ENCODE data around the gene SLC1A5. TPM values are rescaled to one million over a fixed set of nuclear protein-coding genes. Genes with fewer than 3 reads are reported as not detected.

SLC1A5 gene
- total RNA-seq, 1 donor from 2014 or later: 105 TPM

GRCh38 chr19:46742926-46743480 is 45.4 kb downstream of the SLC1A5 start:
- no peak for DNase-seq (ENCODE audit: low spot score)

DNA sequence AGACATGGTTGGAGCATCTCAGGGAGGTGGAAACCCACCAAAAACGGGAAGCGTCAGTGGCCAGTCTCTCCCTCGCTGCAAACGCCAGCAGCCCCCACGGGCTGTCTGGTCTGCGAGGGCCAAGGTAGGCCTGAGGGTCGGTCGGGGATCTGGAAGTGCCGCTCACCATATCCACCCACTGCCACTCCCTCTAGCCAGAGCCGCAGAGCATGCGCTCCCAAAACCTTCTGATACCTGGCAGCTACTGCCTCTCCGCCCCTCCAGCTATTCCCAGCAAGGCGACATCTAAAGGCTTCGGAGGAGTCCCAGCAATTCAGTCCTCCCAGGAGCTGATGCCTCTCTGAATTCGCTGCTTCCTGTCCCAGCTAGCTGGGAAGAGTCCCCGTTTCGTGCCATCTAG is 46.9 kb downstream of the SLC1A5 start:
- no peak for DNase-seq (ENCODE audit: low spot score)

GRCh38 chr19:46739290-46739771 is 49.1 kb downstream of the SLC1A5 start:
- no peak for DNase-seq (ENCODE audit: low spot score)

DNA sequence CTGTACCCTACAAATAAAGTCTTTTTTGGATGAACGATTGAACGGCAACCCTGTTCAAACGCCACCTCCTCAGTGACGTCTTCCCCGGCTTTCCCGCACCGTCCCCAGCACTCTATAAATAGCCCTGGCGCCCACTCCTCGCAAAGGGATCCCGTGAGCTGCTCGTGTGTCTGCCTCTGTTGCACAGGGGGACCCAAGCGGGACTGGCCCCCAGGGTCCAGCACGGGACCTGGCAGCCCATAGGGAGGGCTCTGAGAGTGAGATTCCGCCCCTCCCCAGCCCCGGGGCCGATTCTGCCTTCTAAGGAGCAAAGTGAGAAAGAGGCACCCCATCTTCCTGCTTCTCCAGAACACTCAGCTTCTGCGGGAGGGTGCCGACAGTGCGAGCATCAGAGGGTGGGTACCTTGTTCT is 50.6 kb downstream of the SLC1A5 start:
- DNase-seq (ENCODE audit: low spot score): no peak

DNA sequence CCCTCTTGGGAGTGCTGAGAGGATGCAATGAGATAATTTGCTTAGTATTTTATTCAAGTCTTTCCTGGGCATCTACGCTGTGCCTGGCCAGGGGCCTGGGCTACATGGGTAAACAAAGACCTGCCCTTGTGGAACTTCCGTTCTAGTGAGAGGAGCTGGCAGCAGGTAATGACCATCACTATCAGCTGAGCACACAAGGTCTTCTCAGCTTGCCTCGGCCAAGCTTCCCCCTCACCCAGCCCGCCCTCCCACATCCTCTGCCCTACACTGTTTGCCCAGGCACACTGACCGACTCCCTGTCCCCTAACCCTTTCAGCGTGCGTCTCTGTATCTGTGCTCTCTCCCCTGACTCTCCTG is 51.1 kb downstream of the SLC1A5 start:
- no peak for DNase-seq (ENCODE audit: low spot score)

- no peak for DNase-seq (ENCODE audit: low spot score)
These were observed 51.7 kb downstream of the SLC1A5 start for GRCh38 chr19:46736531-46737297.

DNA sequence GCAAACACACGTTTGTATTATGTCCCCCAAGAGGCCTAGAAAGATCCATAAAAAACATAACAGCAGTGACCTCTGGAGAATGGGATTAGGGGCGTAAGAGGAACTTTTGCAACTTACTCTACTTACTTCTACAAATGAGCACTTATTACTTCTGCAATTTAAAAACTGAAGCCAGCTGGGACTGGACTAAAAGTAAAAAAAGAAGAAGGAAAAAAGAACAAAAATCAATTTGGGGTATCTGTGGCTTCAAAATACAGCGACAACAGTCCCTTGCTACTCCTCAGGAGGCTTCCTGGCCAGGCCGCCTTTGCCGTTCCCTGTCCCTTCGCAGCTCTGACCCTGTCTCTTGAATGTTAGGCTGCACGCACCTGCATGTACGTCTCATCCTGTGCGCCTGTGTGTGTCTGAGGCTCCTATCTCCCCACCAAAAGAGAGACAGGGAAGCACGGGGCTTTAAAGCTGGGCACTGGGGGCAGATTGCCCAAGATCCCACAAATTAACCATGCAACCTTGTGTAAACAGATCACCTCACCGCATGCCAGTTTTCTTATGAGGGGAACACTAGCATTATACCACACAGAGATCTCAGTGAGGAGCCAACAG is 54.6 kb downstream of the SLC1A5 start:
- no peak for DNase-seq (ENCODE audit: low spot score)

- no peak for DNase-seq (ENCODE audit: low spot score)
These were observed 55.3 kb downstream of the SLC1A5 start for GRCh38 chr19:46732966-46733689.

DNA sequence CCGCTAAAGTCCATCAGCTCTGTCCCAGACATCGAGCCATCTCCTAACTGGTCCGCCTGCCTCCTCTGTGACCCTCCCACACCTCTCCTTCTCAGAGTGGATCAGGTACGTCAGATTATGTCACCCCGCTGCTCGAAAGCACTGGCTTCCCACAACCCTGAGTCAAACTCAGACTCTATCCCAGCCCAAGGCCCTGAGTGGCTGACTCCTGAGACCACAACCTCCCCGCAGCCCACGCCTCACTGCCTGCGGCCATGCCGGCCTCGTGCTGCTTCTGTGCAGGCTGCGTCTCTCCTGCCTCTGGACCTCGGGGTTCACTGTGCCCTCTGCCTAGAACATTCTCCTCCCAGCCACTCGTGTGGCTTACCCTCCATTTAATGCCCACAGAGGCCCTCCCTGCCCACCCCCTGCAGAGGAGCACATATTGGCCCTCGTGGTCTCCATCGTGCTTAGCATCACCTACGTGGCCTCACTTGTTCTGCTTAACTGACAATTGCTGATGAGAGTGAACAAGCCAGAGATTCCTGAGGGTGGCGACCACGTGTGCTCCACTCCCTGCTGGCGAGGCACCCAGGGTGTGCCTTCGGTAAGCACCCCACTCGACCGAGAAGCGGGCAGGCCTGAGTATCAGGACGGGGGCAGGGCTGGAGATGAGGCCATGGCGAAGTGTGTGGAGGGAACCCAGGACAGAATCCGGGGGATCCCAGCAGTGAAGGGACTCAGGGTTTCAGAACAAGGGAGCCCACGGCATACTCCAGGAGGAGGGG is 56.0 kb downstream of the SLC1A5 start:
- DNase-seq (ENCODE audit: low spot score): no peak

DNA sequence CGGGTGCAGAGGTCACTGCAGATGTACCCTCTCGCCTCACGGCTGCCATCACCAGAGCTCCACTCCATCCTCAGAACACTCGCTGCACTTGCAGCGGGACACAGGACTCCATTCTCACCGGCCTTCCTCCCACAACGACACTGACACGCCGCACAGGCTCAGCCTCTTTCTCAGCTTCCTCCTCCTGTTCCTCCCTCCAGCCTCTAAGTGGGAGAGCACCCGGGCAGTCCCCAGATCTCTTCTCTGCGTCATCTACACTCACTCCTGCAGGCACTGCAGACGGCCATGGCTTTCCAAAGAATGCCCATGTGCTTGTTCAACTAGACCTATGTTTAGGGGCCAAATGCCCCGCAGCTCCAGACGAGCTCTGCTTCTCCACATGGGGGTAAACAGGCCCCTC is 56.8 kb downstream of the SLC1A5 start:
- no peak for DNase-seq (ENCODE audit: low spot score)

GRCh38 chr19:46731007-46731501 is 57.3 kb downstream of the SLC1A5 start:
- no peak for DNase-seq (ENCODE audit: low spot score)

DNA sequence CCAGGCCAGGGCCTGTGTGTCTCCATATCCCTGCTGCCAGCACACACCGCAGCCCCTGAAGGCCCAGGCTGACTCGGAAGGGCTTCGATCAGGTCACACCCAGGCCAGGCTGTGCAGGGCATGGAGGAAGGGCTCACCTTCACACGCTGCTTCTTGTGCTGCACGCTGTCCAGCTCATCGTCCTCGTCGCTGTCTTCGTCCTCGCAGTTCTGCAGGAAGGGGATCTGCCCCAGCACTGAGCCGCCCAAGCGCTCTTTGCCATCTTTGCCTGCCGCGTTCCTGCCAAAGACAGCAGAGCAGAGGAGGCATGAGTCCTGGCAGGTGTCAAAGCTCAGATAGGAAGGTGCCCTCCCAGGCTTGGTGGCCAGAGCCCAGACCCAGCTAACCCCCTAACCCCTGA is 57.8 kb downstream of the SLC1A5 start:
- no peak for DNase-seq (ENCODE audit: low spot score)

DNA sequence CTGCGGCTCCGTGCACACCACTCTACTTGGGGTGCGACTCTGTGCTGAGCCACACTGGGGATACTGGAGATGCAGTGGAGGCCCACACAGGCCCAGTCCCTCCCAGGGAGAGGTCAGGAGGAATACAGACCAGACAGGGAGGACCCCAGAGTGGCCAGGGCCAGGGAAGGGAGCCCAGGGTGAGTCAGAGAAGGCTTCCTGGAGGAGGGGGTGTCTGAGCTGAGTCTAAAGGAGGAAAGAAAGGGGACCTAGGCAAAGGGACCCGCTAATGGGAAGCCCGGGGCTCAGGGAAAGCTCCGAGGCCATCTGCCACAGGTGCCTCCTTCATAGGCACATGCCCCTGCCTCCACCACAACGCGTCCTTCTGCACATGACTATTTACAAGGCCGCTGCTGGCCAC is 58.2 kb downstream of the SLC1A5 start:
- DNase-seq (ENCODE audit: low spot score): no peak

- no peak for DNase-seq (ENCODE audit: low spot score)
These were observed 58.7 kb downstream of the SLC1A5 start for GRCh38 chr19:46729696-46730095.

DNA sequence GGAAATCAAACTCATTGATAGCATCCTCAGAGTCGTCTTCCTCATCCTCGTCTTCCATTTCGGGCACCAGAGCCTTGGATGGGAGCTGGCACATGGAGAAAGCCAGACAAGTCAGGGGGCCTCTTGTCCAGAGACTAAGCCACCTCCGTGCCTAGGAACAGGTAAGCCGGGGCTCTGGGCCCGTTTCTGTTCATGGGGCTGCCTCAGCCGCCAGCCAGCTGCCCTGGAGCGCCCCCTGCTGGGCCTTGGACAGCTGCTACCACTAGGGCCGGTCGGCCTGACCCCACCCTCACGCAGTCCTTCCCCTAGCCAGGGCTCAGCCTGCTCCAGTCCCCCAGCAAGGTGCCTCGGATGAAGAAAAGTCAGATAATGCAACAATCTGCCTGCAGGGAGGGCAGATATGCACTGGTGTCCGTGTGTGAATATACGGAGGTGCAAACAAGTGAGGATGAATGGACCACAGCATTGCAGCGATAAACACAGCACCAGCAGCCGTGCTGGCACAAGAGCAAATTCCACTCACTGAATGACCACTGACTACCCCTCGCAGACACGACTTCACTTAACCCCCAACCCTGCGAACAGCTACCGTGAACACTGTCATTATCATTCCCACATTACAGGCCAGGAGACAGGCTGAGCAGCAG is 59.6 kb downstream of the SLC1A5 start:
- peak; percentile 73 for DNase-seq (ENCODE audit: low spot score)

DNA sequence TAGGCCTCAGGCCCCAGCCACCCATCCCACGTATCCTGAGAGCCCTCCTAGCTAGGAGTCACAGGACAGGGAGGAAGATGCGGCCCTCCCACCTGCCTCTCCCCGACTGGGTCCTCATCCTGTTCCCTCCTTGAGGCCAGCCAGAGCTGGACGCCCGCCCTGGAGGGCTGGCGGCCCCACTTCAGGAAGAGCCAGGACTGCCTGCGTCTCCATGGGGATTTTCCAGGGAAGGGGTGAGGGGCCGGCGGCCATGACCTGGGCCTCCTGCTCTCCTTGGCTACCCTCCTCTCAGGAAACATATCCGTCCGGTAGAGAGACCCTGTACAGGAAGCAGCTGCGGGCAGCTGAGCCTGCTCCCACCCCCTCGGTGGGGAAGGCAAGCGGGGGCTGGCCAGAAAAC is 60.2 kb downstream of the SLC1A5 start:
- no peak for DNase-seq (ENCODE audit: low spot score)

GRCh38 chr19:46727757-46728156 is 60.6 kb downstream of the SLC1A5 start:
- no peak for DNase-seq (ENCODE audit: low spot score)

DNA sequence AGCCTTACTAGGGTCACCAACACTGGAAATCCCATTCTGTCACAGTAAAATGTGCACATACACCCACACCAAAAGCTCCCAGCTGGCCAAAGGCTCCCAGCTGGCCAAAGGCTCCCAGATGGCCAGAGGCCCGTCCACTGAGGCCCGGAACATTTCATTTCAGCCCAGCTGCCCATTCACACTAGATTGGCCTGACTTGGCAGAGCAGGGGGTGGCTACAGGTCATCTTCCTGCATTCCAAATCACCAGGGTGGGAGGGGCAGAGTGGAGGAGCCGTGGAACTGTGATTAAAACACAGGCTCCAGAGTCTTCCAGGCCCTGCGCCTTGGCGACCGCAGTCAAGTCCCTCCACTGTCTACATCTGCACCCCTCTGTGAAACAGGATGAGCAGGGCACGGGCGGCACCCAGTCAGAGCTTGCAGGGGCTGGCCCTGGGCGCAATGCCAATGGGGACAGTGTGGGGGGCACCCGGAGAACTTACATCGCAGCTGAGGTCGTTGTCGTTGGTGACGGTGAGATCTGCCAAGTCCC is 61.4 kb downstream of the SLC1A5 start:
- DNase-seq (ENCODE audit: low spot score): no peak

DNA sequence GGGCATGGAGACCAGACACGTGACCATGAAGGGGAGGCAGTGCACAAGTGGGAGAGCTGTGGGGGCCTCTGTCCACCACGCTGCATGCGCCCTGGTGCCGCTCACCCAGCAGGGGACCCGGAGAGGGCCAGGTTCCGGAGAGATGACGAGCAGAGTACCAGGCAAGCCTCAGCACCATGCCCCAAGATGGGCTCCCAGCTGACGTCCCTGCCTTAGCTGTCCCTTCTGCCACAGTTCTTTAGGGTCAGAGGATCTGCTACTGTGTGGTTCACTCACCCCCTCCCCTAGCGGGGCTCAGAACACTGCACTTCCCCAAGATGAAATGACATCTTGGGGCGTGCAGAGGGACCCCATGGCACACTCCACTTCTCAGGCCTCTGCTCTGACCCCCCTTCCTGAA is 61.8 kb downstream of the SLC1A5 start:
- DNase-seq (ENCODE audit: low spot score): no peak

DNA sequence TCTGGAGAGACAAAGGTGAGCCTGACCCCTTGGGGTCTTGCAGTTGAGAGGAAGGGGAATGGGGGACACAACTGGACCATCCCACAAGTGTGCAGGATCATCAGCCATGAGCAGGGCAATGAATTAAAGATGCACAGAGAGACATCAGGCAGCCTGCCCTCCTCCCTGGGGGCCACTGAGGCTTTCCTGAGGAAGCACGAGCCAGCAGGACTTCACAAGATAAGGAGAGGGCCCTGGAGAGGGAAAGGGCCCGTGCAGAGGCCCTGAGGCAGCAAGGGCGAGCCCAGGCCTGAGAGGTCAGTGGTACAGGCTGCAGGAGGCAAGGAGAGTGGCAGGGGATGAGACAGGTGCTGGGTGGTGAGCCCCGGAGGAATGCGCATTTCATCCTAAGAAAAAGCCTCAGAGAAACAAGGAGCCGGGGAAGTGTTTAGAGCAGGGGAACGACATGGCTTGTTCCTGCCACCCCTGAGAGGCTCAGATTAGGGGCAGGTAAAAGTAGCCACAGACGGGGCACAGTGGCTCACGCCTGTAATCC is 62.5 kb downstream of the SLC1A5 start:
- DNase-seq (ENCODE audit: low spot score): no peak
